NCI-H1092 (cell line): ENCODE results near the gene CFAP97.
"Not testable (repeated sequence)": the region's sequence is repeated elsewhere in the genome, so short reads cannot be mapped to it uniquely, and the experiment has no call there.

Experiments
- DNase-seq: peaks from one replicate; lab custom pipeline; 2025; lab: John Stamatoyannopoulos, UW

Gene CFAP97

DNA sequence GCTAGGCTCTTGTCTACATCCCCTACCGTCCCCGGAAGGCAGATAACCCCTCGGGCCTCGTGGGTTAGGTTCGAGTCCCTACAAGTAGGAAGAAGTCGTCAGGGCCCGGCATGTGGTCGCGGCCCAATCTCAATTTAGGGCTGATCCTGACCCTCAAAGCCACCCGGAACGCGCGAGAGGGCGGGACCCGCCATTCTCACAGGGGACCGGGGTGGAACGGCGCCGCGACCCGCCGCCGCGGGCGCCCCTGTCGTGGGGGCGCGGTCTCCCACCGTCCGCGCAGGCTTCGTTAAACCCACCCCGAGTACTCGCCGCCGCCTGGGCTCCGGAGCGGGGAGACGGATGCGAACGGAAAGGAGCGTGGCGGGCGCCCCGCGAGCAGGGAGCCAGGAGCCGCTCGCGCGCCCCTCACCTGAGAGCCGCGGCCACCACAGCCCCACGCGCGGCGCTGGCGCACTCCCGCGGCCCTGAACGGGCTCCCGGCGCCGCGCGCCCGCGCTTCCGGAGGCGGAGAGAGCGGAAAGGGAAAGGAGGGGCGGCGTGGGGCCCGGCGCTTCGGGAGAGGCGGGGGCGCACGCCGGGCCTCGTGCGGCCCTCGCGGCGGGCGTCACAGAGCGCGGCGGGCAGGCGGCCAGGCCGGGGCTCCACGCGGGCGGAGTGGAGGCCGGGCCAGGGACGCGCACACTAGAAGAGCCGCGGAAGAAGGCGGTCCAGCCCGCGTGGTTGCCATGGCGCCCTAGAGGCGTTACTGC lies at the start of gene CFAP97:
Gene CFAP97 (minus strand): TSS at position 515 of the 752 bp plus-strand sequence. CDS start 12,804 bp downstream, outside the sequence.
- DNase-seq: peak; percentile 78

DNA sequence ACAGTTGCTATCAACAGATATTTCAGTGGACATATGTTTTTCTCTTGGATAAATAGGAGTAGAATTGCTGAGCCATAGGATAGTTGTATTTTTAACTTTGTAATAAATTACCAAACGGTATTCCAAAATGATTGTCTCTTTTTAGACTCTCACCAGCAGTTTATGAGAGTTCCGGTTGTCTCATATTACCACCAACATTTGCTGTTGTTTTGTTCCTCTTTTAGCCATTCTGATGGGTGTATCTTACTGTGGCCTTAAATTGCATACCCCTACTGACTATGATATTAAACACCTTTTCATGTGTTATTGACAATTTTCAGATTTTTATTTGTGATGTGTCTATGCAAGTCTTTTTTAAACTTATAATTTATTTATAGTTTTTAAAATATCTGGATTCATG lies 45.3 kb upstream of the CFAP97 start:
- no peak for DNase-seq

DNA sequence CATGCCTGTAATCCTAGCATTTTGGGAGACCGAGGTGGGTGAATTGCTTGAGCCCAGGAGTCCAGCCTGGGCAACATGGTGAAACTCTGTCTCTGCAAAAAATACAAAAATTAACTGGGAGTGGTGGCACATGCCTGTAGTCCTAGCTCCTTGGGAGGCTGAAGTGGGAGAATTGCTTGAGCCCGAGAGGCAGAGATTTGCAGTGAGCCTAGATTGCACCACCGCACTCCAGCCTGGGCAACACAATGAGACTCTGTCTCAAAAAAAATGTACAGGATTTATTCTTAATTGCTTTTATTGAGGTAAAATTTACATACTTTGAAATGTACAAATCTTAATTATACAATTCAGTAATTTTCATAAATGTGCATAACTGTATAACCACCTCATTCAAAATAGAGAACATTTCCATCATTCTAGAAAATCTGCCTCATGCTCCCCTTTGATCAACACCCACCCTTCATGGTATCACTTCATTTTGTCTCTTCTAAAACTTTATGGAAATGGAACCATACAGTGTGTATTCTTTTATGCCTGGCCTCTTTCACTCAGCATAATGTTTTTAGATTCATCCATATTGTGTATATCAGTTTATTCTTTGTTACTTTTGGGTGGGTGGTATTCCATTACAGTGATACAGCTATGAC lies 44.7 kb upstream of the CFAP97 start:
- DNase-seq: no peak

DNA sequence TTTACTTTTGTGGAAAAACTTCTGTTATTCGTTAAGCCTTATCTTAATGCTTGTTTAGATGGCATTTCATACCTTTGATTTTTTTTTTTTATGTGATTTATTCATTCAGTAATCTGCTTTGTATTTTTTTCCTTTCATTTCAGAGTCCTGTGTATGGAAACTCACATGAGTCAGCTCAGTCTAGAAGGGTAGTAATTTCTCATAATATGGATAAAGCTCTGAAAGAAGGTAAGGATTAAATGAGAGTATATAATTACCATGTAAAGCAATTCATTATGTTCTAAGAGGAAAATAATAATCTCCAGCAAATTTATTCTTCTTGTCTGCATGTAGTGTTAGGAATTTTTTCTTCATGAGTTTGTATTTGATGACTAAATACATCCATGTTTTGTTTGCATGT lies 43.4 kb upstream of the CFAP97 start:
- DNase-seq: no peak

DNA sequence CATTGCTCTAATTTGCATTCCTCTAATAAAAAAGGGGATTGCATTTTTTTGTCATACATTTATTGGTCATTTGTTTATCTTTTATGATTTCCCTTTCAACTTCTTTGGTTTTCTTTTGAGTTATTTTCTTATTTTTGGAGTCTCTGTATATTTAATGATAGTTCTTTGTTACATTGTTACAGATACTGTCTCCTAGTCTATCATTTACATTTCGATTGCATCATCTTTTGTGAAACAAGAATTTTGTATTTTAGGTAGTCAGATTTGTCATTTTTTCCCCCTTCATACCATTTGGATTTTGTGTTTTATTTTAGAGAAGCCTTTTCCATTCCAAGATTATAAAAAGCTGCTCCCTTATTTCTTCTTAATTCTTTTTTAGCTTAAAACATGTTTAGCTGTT lies 42.7 kb upstream of the CFAP97 start:
- no peak for DNase-seq

DNA sequence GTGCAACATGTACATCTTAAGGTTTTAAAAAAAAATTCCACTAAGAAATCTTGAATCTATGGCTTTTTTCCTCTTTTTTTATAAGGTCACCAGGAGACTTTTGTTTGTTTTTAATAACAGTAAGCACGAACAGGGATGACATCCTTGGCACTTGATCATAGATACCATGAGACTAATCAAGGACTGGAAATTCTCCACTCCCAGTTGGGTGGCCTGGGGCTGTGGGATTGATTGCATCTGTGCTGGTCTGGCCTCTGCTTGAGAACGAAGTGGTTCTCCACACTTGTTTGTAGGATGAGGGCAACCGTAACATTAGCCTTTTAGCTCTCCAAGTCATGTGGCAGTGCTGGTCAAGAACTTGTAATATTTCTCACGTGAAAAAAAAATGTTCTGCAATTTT lies 41.0 kb upstream of the CFAP97 start:
- DNase-seq: no peak

DNA sequence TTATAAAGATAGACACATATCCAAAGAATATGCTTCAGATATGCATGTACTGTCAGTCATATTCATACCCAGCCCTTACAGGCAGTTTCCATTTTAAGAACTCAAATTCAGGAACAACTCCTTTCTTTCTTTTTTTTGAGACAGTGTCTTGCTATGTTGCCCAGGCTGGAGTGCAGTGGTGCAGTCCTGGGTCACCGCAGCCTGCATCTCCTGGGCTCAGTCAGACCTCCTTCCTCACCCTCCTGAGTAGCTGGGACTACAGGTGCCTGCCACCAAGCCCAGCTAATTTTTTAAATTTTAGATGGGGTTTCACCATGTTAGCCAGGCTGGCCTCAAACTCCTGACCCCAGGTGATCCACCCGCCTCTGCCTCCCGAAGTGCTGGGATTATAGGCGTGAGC lies 40.1 kb upstream of the CFAP97 start:
- no peak for DNase-seq

DNA sequence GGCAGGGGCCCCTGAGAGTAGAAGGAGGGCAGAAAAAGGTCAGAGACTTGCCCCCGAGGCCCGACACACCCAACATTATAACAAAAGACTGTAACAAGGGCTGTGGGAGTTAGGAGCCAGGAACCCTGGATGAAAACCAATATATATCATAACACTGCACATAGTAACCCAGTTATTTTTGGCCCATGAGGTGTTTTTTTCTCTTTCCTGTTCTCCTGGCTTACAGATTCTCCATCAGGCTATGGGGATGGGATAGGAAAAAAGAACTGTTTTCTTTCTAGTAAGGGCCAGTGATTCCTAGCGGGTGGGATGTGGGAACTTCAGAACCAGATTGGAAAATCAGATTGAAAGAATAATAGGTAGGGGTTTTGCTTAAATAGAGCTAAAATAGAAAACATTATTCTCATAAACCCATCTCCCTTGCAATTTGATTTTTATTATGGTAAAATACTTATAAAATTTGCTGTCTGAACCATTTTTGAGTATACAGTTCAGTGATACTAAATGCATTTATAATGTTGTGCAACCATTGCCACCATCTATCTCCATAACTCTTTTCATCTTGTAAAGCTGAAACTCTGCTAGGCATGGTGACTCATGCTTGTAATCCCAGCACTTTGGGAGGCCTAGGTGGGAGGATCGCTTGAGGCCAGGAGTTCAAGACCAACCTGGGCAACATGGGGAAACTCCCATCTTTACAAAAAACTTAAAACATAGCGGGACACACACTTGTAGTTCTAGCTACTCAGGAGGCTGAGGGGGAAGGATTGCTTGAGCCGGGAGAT lies 39.1 kb upstream of the CFAP97 start:
- DNase-seq: no peak

DNA sequence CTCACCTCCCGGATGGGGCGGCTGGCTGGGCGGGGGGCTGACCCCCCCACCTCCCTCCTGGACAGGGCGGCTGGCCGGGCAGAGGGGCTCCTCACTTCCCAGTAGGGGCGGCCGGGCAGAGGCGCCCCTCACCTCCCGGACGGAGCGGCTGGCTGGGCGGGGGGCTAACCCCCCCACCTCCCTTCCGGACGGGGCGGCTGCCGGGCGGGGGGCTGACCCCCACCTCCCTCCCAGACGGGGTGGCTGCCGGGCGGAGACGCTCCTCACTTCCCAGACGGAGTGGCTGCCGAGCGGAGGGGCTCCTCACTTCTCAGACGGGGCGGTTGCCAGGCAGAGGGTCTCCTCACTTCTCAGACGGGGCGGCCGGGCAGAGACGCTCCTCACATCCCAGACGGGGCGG lies 36.7 kb upstream of the CFAP97 start:
- DNase-seq: not testable (repeated sequence)

DNA sequence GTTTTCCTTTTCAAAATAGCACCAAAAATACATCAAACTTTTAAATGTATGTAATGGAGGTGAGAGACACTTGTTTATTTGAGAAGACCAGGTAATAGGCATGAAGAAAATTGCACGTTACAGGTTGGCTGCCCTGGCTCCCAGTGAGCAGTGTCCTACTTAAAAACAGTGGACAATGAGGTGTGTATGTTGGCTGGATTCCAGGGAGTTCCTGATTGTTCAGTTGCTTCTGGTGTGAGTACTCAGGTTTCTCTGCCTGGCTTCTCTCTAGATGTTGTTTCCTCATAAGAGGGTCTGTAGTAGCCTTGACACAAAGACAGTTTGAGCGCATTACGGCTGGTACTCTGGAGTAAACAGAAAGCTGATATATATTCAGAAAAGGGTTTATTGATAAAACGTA lies 35.0 kb upstream of the CFAP97 start:
- DNase-seq: no peak

DNA sequence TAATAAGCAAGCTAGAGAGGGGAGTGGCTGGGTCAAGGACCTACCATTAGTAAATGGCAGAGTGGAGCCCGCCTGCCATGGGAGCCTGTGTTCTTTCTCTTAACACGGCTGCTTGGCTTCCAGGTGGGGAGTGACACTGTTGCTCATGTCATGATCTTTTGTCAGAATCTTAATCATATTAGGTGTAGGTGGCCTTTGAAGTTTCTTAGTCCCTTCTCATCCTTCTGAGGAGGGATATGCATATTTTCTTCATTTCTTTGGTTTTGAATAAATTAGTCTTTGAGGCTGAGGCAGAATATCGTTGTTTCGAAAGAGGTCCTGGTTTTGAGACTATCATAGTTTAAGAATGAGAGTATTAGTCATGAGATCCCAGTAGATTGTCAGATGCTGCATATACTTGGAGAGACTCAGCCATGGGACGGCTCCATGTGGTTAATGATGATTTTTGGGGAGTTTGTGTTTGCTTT lies 34.4 kb upstream of the CFAP97 start:
- no peak for DNase-seq

DNA sequence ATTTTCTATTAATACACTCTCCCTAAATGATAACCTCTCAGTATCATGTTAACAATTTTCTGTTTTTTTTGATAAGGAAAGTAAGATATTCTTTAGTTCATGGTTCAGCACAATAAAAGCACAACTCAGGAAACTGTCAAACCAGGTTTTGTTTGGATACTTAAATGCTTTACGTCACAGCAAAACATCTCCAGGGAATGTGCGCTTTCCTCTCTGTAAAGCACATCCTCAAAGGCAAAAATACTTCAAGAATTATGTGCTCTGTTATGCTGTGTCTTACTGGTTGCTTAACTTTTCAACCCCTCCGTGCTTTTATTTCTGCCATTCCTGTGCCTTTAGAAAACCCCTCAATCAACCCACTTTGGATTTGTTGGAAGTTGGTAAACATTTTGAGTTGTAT lies 33.4 kb upstream of the CFAP97 start:
- no peak for DNase-seq

DNA sequence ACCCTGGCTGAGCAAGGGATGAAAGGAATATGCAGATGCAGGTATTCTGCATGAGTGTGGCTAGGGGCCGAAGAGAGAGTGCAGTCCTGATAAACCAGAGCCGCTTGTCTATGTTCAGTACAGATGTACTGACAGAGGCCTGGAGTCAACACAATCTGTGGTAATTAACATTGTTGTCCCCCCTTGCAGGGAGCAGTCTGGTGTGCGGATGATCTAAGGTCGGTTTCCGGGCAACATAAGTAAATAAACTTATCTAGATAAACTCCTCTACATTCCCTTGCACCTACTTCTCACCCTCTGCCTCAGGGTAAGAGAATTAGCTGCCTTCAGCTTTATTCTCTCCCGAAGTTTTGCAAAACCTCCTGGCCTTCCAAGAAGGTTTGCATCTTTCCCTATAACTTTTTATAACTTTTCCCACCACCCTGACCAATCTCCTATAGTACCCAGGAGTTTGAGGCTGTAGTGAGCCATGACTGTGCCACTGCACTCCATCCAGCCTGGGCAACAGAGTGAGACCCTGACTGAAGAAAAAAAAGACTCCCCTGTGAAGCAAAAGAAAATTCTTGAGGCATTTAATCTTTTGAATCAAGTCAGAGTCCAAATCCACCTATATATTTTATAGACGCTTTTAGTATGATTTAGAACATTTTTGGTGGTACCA lies 32.2 kb upstream of the CFAP97 start:
- no peak for DNase-seq

DNA sequence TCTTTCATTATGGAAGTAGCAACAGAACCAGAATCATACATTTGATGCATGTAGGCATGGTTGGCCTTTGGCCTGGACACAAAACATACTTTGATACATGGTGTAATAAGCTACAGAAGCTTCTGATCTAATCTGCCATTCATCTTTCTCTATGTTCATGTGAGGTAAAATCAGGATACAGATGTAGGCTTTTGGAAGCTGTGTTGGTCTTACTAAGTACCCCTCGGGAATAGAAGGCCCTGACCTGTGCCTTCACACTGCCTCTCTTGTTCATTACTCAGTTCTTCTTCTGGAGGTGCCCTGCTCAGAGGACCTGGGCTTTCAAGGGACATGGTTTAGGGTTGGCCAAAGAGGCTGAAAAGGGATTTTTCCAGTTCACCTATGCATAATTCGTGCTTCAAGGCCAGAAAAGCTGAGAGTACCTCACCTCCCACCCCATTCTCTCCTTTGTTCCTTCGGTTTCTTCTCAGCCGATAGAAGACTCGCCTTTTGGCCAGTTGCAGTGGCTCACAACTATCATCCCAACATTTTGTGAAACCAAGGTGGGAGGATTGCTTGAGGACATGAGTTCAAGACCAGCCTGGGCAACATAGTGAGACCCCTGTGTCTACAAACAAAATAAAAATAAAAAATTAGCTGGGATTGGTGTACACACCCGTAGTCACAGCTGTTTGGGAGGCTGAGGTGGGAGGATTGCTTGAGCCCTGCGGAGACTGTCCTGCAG lies 31.5 kb upstream of the CFAP97 start:
- DNase-seq: no peak

DNA sequence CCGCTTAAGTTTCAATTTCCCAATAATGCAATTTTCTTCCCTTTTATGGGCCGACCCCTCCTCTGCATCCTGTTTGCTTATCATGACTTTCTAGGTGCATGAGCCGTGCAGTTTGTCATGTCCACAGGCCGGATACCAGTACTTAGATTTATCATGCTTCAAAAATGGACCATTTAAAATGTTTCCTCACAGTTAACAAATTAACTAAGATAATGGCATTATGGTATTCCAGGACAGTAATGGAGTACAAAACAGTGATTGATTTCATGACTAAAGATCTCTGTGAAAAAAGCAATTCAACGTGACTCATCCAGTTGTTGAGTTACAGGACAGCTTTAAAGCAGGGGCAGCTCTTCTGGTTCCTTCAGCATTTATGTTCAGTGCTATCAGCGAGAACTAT lies 28.6 kb upstream of the CFAP97 start:
- no peak for DNase-seq

DNA sequence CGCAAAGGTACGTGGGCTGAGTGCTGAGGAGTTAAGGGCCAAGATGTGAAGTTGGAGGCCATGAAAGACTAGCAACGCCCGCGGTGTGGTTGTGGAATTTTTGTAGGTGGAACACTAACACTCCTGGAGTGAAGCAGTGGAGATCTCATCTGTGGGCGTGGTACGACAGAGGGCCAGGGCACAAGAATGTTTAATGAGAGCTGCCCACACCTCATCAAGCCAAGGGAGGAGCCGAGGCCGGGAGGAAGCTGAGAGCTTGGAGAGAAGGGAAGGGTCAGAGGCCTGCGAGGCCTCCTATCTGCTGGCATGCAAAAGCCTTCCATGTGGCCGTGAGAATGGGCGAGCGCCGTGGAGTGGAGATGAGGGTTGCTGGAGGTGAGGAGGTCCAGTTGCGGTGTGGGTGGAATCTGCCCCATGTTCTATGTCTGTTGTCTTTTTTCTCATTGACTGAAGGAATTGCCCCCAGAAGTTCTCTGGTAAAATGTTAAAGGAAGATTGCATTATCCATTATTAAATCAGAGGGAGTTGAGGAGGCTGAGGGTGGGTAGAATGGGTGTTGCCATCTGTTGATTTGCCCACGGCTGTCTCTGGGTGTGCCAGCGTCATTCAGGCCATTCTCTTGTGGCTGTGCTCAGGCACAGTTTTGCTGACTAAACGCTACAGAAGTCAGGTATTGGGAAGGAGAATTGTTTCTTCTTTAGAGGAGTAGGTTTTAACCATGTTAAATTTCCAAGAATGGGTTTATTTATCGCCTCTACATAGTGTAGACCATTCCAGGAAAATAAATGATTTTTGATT lies 25.4 kb upstream of the CFAP97 start:
- DNase-seq: no peak

DNA sequence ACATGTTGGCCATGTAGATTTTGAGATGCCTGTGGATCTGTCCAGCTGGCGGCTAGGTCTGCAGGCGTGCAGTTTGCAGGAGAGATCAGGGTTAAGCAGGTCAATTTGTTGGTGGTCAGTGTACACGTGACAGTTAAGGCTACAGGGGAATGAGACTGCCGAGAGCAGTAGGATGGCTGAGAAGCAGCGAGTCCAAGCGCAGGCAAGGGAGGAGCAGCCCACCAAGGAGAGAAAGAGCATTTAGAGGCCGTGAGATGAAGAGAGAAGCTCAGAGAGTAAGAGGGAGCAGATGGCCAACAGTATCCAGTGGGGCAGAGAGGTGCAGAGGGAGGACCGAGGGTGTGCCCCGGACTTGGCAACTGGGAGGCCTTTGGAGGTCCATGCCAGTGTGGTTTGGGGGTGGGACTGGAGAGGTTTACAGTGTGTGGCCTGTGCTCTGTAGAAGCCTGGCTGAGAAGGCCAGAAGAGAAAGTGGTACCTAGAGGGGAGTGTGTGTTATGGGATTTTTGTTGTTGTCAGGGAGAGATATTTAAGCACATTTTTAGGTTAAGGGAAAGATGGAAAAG lies 24.0 kb upstream of the CFAP97 start:
- DNase-seq: no peak

DNA sequence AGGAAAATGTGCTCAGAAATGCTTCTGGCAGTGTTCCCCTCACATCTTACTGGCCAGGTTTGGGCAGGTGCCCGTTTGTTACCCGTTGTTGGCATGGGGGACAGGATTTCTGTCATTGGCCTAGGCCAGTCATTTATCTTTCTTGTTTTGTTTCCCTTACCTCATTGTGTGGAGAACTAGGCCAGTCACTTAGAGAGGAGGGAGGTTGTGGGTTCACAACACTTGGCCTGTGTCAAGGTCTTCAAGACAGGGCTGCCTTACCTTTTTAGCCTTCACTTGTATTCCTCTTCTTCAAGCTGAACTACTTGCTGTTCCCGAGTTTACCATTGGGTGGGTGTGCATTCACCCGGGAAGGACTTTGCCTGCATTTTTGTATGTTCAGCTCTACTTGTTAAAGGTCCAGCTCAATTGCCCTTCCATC lies 23.3 kb upstream of the CFAP97 start:
- DNase-seq: no peak

DNA sequence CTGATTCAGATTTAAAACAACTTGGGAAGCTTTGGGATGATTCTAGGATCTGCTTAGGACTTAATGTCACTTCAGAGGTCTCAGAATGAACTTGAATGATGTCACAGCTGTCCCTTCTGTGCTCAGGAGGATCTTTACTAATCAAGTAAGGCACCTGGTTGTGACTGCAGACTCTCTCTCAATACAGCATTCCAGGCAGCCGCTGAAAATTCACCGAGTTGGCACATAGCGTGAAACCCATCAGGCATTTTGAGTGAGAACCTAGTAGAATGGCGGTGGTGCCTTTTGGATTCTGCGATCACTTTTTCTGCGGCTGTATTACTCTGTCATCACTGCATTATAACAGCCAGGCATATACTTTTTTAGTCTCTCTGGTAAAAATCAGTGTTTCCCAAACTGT lies 22.1 kb upstream of the CFAP97 start:
- no peak for DNase-seq

DNA sequence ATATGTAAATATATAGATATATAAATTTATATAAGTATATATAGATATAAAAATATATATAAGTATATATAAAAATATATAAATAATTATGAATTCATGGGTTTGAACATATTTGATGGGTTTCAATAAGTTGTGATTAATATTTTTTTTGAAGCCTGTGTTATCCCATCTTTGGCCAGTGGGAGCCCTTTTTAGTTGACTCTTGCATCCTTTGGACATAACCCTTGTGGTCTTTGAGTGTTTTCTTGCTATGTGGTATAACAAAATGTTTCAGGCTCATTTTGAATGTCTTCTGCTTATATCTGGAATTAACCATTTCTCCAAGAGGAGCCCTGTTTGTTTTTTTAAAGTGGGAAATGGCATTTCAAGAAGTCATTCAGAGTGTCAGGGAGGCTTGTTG lies 20.8 kb upstream of the CFAP97 start:
- DNase-seq: no peak

DNA sequence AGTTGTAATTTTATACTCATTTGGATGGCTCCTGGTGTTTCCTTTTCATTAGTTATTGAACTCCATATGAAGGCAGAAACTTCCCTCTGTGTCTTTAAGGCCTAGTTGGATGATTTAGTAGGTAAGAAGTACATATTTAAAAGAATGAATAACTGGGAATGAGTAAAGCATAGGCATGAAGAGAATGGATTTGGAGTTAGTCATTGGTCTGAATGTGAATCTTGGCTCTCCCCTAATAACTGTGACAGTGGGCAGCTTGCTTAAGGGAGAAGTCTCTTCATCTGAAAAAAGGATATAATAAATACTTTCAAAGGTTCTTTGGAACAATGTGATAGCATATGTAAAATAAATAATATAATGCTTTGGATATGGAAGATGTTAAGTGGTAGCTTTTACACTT lies 18.8 kb upstream of the CFAP97 start:
- DNase-seq: no peak
